ENCODE measurements around the gene AMPD3. TPM values are rescaled to one million over a fixed set of nuclear protein-coding genes. Genes with fewer than 3 reads are reported as not detected.
A peak's percentile ranks its signal among the peaks of the same experiment; 100 is the strongest.

AMPD3 gene
- total and polyA plus RNA-seq, 2 donors (not counting 1 experiment from before 2014, with no cell fraction given): 40.1 to 85.5 TPM

DNA sequence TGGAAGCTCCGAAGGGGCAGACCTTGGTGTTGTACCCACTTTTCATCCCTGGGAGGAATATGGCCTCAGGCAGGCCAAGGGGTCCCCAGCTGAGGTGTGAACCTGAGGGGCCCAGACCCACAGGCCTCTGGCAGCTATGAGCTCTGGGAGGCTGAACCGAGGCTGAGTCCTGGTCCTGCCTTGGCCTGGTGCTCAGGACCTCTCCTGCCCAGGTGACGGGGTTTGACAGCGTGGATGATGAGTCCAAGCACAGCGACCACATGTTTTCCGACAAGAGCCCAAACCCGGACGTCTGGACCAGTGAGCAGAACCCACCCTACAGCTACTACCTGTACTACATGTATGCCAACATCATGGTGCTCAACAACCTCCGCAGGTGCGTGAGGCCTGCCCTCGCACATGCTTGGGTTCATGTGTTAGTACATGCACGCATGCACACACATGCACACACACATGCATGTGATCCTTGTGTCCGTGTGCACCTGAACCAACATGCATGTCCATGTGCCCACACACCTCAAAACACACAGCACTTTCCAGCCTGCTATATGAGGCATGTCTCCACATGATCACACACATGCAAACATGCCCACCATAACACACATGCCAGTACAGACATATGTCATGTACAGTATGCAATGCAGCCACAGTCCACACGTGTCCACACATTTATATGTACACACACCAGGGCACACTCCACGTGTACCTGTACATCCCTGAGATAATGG lies 45.0 kb downstream of the AMPD3 start:
- no peak for ATAC-seq (ENCODE audit: low read depth)
- intact Hi-C loops (cut with micrococcal nuclease): loop anchor here (5.0 kb wide), 1 partner anchor 37 kb away; no protein-coding TSS in a partner anchor
- no peaks in the 10 kb centered on the region for H3K9me3 ChIP-seq (ENCODE audit: control extremely low read depth in 1 of 3, control insufficient read depth in 2 of 3, insufficient read depth in 1 of 3, low read length in 2 of 3)
- no peak overlapping the region for H3K27ac ChIP-seq (ENCODE audit: low read length in 2 of 2)
- peaks cover 13 to 82% of the 10 kb centered on the region in 2 experiments for H3K36me3 ChIP-seq (replicated peaks in 1 of 2; ENCODE audit: control extremely low read depth in 1 of 2, control insufficient read depth in 1 of 2, extremely low read depth in 1 of 2, insufficient read depth in 2 of 2, low read length in 1 of 2)
- no peak overlapping the region for H3K4me3 Mint-ChIP-seq
- H3K27me3 Mint-ChIP-seq: no peaks in the 10 kb centered on the region
- H4K20me1 ChIP-seq (ENCODE audit: control insufficient read depth, insufficient read depth, low read length, poor library complexity, severe bottlenecking): no peaks in the 10 kb centered on the region
- peaks cover 21% of the 10 kb centered on the region in 2 donors for H3K4me1 ChIP-seq (ENCODE audit: control insufficient read depth in 2 of 2, insufficient read depth in 2 of 2, low read length in 2 of 2)
- H3K4me2 ChIP-seq (replicated peaks; ENCODE audit: low read depth, low read length, poor library complexity, severe bottlenecking): no peak overlapping the region
- H3K79me2 ChIP-seq (ENCODE audit: control insufficient read depth, insufficient read depth, low read length): peaks cover 14% of the 10 kb centered on the region
- 96% methylated on average over 15 of the region's 15 CpGs for WGBS (ENCODE audit: insufficient coverage)
- H3K4me1 Mint-ChIP-seq: peaks cover 27% of the 10 kb centered on the region
- TF ChIP-seq EZH2 (IDR thresholded peaks at IDR 0.05; ENCODE audit: borderline replicate concordance, insufficient read depth, low read depth, low read length, poor library complexity, severe bottlenecking): no peak
- TF ChIP-seq, protein P1, sequence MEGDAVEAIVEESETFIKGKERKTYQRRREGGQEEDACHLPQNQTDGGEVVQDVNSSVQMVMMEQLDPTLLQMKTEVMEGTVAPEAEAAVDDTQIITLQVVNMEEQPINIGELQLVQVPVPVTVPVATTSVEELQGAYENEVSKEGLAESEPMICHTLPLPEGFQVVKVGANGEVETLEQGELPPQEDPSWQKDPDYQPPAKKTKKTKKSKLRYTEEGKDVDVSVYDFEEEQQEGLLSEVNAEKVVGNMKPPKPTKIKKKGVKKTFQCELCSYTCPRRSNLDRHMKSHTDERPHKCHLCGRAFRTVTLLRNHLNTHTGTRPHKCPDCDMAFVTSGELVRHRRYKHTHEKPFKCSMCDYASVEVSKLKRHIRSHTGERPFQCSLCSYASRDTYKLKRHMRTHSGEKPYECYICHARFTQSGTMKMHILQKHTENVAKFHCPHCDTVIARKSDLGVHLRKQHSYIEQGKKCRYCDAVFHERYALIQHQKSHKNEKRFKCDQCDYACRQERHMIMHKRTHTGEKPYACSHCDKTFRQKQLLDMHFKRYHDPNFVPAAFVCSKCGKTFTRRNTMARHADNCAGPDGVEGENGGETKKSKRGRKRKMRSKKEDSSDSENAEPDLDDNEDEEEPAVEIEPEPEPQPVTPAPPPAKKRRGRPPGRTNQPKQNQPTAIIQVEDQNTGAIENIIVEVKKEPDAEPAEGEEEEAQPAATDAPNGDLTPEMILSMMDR (IDR thresholded peaks at IDR 0.05): no peak
- H3K4me3 ChIP-seq (ENCODE audit: control extremely low read depth in 1 of 5, extremely low read depth in 1 of 5, insufficient read depth in 1 of 5, low read depth in 2 of 5, low read length in 4 of 5): no peak overlapping the region
- no peak overlapping the region for H3K9ac ChIP-seq (ENCODE audit: low read length)
- CTCF ChIA-PET: interaction anchor here (5.2 kb wide), 1 partner anchor 87 kb away, joined by 26 read pairs; no protein-coding TSS in a partner anchor
- H3K27me3 ChIP-seq (replicated peaks in 1 of 4; ENCODE audit: control extremely low read depth in 1 of 4, control insufficient read depth in 3 of 4, insufficient read depth in 4 of 4, low read length in 3 of 4): no peaks in the 10 kb centered on the region
- peak overlapping the region; percentile 67 for H3K27ac Mint-ChIP-seq
- DNase-seq: no peak
- H3K9me3 Mint-ChIP-seq (ENCODE audit: insufficient read depth): no peaks in the 10 kb centered on the region
- no peak overlapping the region for H2AFZ ChIP-seq (ENCODE audit: insufficient read depth, low read depth, low read length, poor library complexity, severe bottlenecking)
- POLR2A ChIA-PET: interaction anchor here (0.6 to 1.1 kb wide), 2 partner anchors 11 to 221 kb away, joined by 3 read pairs; no protein-coding TSS in a partner anchor
